Stomach (tissue), 9 donors: ENCODE measurements around the gene KDM6A. TPM values are rescaled to one million over a fixed set of nuclear protein-coding genes. Genes with fewer than 3 reads are reported as not detected.

ENCODE experiments used
- DNase-seq, 2 donors: peaks; one replicate each; pipeline versions ENCODE4 v3.0.0 to v3.0.0-alpha.2; 2013 to 2019
- H3K27ac ChIP-seq, 5 donors: fragments of 200-600 bp in 4 of 5; sonication (generic) in 4 of 5; one replicate each; pipeline ENCODE4 v1.5.1; 2013 to 2019; ENCODE audit warnings: mild to moderate bottlenecking in 1 of 5, moderate library complexity in 1 of 5
- H3K27me3 ChIP-seq, 3 donors: fragments of 200-600 bp; sonication (generic); one replicate each; pipeline ENCODE4 v1.5.1; 2017 to 2019; ENCODE audit warnings: mixed run types in 1 of 3
- H3K36me3 ChIP-seq, 4 donors: fragments of 200-600 bp; sonication (generic); 1 replicate in 3 of 4; 2 replicates in 1 of 4; pipeline ENCODE4 v1.5.1; 2016 to 2019
- H3K4me1 ChIP-seq, 4 donors: fragments of 200-600 bp; sonication (generic); one replicate each; pipeline ENCODE4 v1.5.1; 2016 to 2019
- H3K4me3 ChIP-seq, 4 donors: fragments of 200-600 bp; sonication (generic) in 3 of 4; one replicate each; pipeline ENCODE4 v1.5.1; 2016 to 2019; ENCODE audit warnings: mild to moderate bottlenecking in 1 of 4
- H3K9me3 ChIP-seq, 4 donors: fragments of 200-600 bp; sonication (generic); one replicate each; pipeline ENCODE4 v1.5.1; 2016 to 2019
- EP300 ChIP-seq: sonication (generic); formaldehyde crosslinking; IDR thresholded peaks from one replicate; pipeline ENCODE4 v1.6.1; 2017; ENCODE audit warnings: antibody characterized with exemption
- POLR2A ChIP-seq, 4 donors: fragments of 450-650 bp; IDR thresholded peaks; one replicate each; pipeline ENCODE4 v1.6.1; 2016; ENCODE audit warnings: antibody characterized with exemption in 4 of 4, control low read depth in 2 of 4, mild to moderate bottlenecking in 1 of 4, moderate library complexity in 1 of 4
- POLR2AphosphoS5 ChIP-seq, 3 donors: sonication (generic); formaldehyde crosslinking; IDR thresholded peaks; one replicate each; pipeline ENCODE4 v1.6.1; 2016; ENCODE audit warnings: antibody characterized with exemption in 3 of 3
- WGBS, 5 donors: extraction: QIAGEN DNeasy Blood & Tissue Kit in 3 of 5; methylation state at CpG; one replicate each; pipeline versions ENCODE4 v1.1.5 to v1.1.7; 2013 to 2018; 5-methylcytosine and 5-hydroxymethylcytosine counted together
- intact Hi-C: fragments of 100-400 bp; cut with DNase I; formaldehyde crosslinking; loops from one replicate; pipeline ENCODE4 v1.15.1; 2023; ENCODE audit warnings: low total_unique reads
- polyA plus RNA-seq, 3 donors: library from polyadenylated mRNA; stranded (reverse); fragments of 200-250 nt; gene quantifications; one replicate each; pipeline ENCODE4 v1.2.3, GENCODE V29; 2013
- total RNA-seq, 5 donors: library from RNA; depleted of rRNA; stranded (reverse); fragments of >200 nt; gene quantifications; one replicate each; pipeline versions ENCODE4 v1.1.0 to v1.2.3, GENCODE V29; 2014 to 2016
- TF ChIP-seq, protein P1 (sequence below), 7 experiments: fragments of 450-650 bp in 4 of 7; fragments of 200-600 bp in 3 of 7; sonication (generic) in 3 of 7; IDR thresholded peaks; one replicate each; pipeline ENCODE4 v1.5.1; 2016 to 2019; ENCODE audit warnings: antibody characterized with exemption in 7 of 7, control low read depth in 2 of 7, mild to moderate bottlenecking in 1 of 7
- donor health status: healthy with polysubstance abuse.
- donor health status: Bipolar disorder and iron deficiency.
- donor health status: healthy.

Gene KDM6A
- total and polyA plus RNA-seq, 8 donors: 7.0 to 105 (median 47.3) TPM

DNA sequence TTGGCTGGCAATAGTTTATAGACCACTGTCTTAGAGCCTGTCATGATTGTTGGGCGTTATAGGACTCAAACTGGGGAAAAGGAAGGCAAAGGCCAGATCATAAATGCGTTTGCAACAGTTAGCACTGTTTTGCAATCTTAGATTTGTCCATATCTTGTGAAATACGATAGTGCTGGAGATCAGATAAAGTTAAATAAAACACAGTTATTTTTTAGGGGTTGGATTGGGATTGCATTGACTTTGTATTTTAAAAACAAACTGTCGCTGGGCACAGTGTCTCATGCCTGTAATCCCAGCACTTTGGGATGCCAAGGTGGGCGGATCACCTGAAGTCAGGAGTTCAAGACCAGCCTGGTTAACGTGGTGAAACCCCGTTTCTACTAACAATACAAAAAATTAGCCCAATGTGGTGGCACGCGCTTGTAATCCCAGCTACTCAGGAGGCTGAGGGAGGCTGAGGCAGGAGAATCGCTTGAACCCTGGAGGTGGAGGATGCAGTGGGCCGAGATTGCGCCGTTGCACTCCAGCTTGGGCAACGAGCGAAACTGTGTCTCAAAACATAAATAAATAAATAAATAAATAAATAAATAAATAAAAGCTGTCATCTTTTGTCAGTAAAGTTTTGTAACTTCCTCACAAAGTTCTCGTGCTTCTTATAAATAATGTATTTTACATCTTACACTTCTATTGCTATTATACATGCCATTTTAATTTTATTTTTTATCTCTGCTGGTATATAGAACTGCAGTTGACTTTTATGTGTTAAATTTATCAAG, 117.2 kb downstream of the KDM6A start:
- Histone ChIP-seq H3K4me3 (no peak overlapping the region), H3K4me1 (peaks cover 0 to 4% (median 0%) of the 10 kb centered on the region in 4 donors), H3K36me3 (peaks cover 0 to 19% (median 12%) of the 10 kb centered on the region in 4 donors), H3K27me3 (no peaks in the 10 kb centered on the region), H3K9me3 (no peaks in the 10 kb centered on the region), H3K27ac (no peak overlapping the region)
- intact Hi-C loops: no loop called here
- no peak for DNase-seq
- 91 to 95% (median 92%) methylated on average over 16 of the region's 16 CpGs for WGBS, 5 donors
- TF ChIP-seq, protein P1, sequence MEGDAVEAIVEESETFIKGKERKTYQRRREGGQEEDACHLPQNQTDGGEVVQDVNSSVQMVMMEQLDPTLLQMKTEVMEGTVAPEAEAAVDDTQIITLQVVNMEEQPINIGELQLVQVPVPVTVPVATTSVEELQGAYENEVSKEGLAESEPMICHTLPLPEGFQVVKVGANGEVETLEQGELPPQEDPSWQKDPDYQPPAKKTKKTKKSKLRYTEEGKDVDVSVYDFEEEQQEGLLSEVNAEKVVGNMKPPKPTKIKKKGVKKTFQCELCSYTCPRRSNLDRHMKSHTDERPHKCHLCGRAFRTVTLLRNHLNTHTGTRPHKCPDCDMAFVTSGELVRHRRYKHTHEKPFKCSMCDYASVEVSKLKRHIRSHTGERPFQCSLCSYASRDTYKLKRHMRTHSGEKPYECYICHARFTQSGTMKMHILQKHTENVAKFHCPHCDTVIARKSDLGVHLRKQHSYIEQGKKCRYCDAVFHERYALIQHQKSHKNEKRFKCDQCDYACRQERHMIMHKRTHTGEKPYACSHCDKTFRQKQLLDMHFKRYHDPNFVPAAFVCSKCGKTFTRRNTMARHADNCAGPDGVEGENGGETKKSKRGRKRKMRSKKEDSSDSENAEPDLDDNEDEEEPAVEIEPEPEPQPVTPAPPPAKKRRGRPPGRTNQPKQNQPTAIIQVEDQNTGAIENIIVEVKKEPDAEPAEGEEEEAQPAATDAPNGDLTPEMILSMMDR (IDR thresholded peaks at IDR 0.05): no peak
- TF ChIP-seq POLR2AphosphoS5 (IDR thresholded peaks at IDR 0.05) (no peak), EP300 (no peak), POLR2A (IDR thresholded peaks at IDR 0.05) (no peak)

DNA sequence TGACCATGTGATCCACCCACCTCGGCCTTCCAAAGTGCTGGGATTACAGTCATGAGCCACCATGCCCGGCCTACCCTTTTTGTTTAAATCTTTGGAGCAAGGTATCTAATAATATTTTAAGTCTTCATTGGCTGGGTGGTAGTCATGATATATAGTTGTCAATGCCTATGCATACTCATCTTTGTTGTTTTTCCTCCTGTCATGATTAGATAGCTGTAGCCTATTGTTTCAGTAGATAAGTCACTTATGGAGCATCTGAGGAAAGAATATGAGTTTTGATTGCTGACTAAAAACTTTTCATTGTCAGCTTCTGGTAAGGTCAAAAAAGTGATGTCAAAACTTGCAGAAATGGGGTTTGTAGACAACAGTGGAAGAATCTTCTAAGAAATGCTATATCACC, 119.8 kb downstream of the KDM6A start:
- Histone ChIP-seq H3K9me3 (no peaks in the 10 kb centered on the region), H3K27me3 (no peaks in the 10 kb centered on the region), H3K27ac (no peak overlapping the region), H3K36me3 (peaks cover 0 to 19% (median 12%) of the 10 kb centered on the region in 4 donors), H3K4me3 (no peak overlapping the region), H3K4me1 (peaks cover 0 to 17% (median 9%) of the 10 kb centered on the region in 4 donors)
- WGBS, 5 donors: 91 to 100% (median 97%) methylated on average over 2 of the region's 2 CpGs
- intact Hi-C loops: no loop called here
- TF ChIP-seq POLR2AphosphoS5 (IDR thresholded peaks at IDR 0.05) (no peak), EP300 (no peak), POLR2A (IDR thresholded peaks at IDR 0.05) (no peak)
- TF ChIP-seq, protein P1 (IDR thresholded peaks at IDR 0.05): no peak
- no peak for DNase-seq

DNA sequence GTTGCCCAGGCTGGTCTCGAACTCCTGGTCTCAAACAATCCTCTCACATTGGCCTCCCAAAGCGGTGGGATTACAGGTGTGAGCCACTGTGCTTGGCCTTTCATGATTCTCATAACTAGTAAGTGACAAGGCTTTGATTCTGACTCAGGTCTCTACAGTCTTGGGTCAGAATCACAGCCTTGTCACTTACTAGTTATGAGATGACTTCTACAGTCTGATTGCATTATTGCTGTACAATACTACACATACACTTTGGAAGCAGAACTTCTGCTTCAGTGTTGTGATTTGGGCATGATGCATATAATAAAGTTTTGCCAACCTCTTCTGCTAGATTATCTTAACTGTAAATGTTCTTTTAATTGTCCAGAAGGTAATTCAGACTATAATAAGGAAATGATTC, 123.3 kb downstream of the KDM6A start:
- no peak for DNase-seq
- TF ChIP-seq EP300: no peak
- no peak for TF ChIP-seq POLR2AphosphoS5 (IDR thresholded peaks at IDR 0.05)
- no peak for TF ChIP-seq POLR2A (IDR thresholded peaks at IDR 0.05)
- TF ChIP-seq, protein P1 (IDR thresholded peaks at IDR 0.05): no peak
- no peaks in the 10 kb centered on the region for H3K9me3 ChIP-seq
- 79 to 100% (median 95%) methylated on average over 2 of the region's 2 CpGs for WGBS, 5 donors
- H3K27me3 ChIP-seq: no peaks in the 10 kb centered on the region
- peaks cover 0 to 8% (median 2%) of the 10 kb centered on the region in 4 donors for H3K36me3 ChIP-seq
- H3K27ac ChIP-seq: no peak overlapping the region
- H3K4me1 ChIP-seq: peaks cover 0 to 38% (median 16%) of the 10 kb centered on the region in 4 donors
- H3K4me3 ChIP-seq: no peak overlapping the region
- intact Hi-C loops: no loop called here

DNA sequence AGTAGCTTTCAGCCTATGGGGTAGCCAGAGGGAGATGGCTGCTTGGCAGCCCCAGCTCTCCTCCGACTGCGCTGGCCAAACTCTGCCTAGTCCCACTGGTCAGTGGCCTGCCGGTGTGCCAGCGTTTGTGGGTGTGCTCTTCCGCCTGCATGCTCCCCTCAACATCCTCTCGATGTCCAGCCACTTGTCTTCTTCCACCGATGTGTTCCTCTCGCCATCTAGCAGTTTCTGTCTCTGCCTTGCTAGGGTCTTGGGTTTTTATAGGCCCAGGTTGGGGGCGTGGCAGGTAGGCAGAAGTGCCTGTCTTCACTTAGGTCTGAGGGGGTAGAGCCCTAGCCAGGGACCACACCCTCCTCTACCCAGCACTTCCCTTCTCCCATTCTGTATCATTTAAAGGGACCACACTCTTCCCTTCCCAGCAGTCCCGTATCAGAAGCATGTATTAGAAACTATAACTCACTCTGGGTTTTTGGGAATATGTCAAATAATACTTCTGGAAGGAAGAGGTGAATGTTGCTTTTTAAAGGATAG, 124.4 kb downstream of the KDM6A start:
- no peak for DNase-seq
- Histone ChIP-seq H3K27ac (peak overlapping the region in 1 of 5 donors; percentile 38), H3K36me3 (peaks cover 0 to 8% (median 2%) of the 10 kb centered on the region in 4 donors), H3K27me3 (no peaks in the 10 kb centered on the region), H3K4me1 (peaks cover 0 to 49% (median 19%) of the 10 kb centered on the region in 4 donors), H3K4me3 (no peak overlapping the region), H3K9me3 (no peaks in the 10 kb centered on the region)
- TF ChIP-seq POLR2A (IDR thresholded peaks at IDR 0.05) (no peak), EP300 (no peak), POLR2AphosphoS5 (IDR thresholded peaks at IDR 0.05) (no peak)
- TF ChIP-seq, protein P1 (IDR thresholded peaks at IDR 0.05): no peak
- 72 to 89% (median 83%) methylated on average over 6 to 10 of the region's 10 CpGs for WGBS, 5 donors
- intact Hi-C loops: no loop called here
